GM18505 (cell line): ENCODE data around the gene GCA.

Experiments
- ATAC-seq: cut with Tn5 transposase; IDR thresholded peaks from one replicate; pipeline ENCODE4 v1.9.1; 2021; ENCODE audit not compliant: unreplicated experiment
- POLR2A ChIP-seq: IDR thresholded peaks from 4 replicates; pipeline ENCODE4 v1.6.1; 2011; ENCODE audit warnings: borderline replicate concordance; ENCODE audit not compliant: insufficient read depth, insufficient read length; ENCODE audit errors: extremely low read depth

Gene GCA, protein sequence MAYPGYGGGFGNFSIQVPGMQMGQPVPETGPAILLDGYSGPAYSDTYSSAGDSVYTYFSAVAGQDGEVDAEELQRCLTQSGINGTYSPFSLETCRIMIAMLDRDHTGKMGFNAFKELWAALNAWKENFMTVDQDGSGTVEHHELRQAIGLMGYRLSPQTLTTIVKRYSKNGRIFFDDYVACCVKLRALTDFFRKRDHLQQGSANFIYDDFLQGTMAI

DNA sequence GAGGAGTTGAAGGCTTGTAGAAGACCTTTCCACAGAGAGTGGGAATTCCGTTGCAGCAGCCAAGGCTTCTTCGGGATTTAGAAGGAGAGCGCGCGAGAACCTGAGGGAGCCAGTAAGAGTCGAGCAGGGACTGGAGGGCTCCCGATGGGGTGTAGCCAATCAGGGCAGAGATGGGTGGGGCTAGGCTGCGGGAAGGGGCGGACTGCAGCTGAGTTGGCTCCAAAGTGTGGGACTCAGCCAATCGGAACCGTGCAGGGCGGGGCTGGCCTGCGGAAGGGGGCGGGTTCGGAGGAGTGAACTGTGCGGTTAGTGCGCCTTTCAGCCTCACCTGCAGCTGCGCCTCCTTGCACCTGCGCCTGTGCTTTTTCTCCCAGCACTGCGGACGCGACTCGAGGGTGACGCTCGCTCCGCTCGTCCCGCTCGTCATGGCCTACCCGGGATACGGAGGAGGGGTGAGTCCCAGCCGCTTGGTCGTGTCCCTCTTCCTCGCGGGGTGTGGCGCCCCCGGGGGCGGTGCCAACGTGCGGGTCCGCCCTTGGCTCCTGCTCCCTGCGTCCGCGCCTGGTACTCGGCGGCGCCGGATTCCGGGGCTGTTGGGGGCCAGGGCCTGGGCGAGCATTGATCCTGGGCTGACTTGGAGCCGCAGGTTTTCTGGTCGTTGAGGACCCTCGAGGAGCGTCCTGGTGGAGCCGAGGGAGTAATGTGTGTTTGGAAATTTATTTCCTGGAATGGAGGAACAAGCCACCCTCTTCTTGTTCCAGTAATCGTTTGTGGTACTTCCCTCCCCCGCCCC is at the start of gene GCA:
Gene GCA (plus strand): TSS at position 309 of the 793 bp plus-strand sequence. CDS start 117 bp downstream, at position 426.
- TF ChIP-seq POLR2A = peak; percentile 69
- ATAC-seq = peak; percentile 99

DNA sequence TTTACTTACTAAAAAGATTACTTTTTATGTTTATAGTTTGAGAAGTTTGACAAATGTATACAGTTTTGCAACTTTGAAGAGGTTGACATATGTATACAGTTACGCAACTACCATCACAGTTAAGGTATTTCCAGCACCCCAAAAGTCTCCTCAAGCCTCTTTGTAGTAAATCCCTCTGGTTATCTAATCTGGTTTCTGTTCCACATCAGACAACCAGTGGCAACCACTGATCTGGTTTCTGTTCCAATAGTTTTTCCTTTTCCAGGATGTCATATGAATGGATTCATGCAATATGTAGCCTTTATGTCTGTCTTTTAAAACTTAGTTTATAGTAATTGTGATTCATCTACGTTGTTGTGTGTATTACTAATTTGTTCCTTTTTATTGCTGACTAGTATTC is 48.9 kb upstream of the GCA start:
- ATAC-seq = no peak
- TF ChIP-seq POLR2A = no peak

DNA sequence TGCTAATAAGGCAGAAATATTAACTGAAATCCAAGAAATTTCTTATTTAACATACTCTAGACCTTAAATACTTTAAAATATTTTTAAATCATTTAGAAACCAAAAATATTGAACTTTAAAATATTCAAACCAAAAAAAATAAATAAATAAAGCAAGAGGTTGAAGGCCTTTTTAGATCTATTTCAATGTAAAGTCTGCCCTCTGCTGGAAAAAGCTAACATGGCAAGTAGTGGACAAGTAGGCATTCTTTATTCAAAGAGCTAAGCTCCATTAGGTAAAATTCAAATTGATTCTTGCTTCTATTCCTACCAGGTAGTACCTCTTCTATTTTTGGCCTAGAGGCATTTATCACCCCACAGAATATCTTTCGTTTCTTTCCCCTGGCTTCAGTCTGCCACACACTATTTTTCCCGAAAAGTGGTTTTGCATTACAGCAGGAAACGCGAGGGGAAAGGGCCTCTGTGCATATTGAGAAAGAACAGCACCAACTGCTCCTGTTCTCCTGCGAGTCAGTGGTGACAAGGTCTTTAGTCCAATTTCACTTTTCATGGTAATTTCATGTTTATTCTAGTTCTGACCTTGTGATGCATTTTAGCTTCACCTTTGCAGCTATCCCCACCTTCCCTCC is 45.9 kb upstream of the GCA start:
- TF ChIP-seq POLR2A = no peak
- peak; percentile 52 for ATAC-seq

DNA sequence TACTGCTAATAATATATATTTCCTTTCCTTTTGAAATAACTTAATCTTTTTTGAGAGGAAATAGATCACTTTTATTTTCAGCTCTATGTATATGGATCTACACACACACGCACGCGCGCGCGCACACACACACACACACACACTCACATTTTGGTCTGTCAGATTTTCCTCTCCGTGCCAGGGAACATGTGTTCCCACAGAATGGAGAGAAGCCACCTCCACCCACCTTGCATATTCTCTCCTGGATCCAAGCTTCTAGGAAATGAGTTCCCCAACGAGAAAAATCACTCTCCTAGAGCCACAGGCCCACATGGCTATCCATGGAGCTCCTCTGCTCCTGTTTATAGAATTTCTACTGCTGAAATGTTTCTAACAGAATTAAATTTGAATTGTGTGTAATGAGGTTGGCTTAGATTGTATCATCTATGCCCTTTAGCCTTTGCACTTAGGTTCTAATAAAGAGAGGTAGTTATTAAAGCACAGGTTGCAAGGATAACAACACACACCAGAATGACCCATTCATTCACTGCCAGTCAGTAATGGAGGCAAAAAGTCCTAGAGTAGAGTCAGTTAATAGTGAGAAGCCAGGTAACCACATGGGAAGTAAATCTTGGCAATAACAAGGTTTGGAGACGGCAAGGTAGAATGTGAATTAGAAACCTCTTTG is 45.1 kb upstream of the GCA start:
- no peak for TF ChIP-seq POLR2A
- ATAC-seq = no peak

DNA sequence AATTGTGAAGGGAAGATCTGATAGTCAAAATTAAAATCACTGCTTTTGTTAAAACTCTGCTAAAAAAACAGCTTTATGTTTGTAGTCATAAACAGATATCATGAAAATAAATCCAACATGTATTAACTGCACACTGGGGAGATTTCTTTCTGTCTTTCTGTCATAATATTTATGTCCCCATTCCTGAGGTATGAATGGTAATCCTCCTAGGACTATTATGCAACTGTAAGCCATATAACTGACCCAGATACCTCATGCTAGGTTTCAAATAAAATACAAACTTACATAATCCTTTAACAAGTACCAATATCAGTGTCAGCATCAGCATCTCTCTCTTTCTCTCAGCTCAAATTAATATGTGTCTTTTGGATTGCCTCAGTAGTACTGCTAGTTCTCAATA is 43.7 kb upstream of the GCA start:
- no peak for ATAC-seq
- no peak for TF ChIP-seq POLR2A

DNA sequence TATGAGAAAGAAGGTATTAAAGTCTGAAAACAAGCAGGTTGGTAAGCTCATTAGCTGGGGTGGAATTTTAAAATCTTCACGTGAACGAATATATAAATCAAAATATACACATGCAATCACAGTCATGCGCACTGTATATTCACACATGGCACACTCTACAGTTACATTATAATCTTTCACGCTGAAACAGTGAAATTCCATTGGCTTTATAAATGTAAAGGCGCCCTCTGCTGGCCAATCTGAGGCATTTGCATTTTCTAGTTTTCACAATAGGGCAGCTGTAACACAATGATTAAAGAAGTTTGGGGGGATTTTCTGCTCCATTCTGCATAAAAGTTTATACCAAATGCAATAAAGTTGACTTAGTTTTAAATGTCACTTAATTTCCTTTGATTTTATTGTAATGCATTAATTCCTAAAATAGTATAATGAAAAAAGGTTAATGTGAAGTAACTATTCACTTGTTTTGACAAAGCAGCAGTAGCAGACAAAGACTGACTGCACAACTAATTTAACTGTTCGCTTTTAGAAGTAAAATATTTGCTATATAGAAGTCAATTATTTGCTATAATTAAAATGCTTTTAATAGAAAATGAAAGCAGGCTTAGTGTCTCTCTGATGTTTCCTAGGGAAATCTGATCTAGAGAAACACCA is 42.7 kb upstream of the GCA start:
- no peak for TF ChIP-seq POLR2A
- ATAC-seq = peak; percentile 70

DNA sequence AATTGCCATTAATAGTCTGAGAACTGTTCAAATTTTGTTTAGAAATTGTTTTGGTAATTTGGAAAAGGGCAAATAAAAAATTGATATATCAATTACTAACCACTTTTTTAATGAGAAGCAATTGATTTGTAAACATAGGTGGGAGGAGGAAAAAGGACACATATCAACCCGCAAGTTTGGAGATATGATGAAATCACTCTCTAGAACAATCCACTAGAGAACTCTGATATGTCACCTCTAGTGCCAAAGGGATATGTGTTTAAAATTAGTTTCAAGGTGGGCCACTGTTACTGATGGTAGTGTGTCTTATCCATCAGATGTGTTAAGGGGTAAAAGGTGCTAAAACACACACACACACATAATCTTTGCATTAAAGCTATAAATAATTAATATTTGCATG is 42.1 kb upstream of the GCA start:
- TF ChIP-seq POLR2A = no peak

DNA sequence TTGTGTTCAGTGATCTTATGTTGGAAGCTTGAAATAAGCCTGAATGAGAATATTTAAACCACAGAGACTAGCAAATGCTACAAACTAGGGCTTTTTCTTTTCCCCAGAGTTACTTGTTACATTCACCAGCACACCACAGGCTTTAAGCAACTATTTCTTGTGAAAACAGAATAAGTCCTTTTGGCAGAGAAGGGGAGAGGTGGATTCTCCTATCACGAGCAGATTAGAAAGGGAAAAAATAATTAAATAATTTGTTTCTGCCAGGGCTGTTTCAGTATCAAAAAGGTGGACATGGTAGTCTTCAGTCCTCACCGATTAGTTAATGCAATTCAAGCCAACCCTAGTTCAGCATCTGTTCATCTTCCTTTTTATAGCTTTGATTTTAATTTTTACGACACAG is 38.0 kb upstream of the GCA start:
- TF ChIP-seq POLR2A = no peak
- ATAC-seq = no peak

More for the DNA sequence above, 42.1 kb upstream of the GCA start:
- ATAC-seq = no peak

DNA sequence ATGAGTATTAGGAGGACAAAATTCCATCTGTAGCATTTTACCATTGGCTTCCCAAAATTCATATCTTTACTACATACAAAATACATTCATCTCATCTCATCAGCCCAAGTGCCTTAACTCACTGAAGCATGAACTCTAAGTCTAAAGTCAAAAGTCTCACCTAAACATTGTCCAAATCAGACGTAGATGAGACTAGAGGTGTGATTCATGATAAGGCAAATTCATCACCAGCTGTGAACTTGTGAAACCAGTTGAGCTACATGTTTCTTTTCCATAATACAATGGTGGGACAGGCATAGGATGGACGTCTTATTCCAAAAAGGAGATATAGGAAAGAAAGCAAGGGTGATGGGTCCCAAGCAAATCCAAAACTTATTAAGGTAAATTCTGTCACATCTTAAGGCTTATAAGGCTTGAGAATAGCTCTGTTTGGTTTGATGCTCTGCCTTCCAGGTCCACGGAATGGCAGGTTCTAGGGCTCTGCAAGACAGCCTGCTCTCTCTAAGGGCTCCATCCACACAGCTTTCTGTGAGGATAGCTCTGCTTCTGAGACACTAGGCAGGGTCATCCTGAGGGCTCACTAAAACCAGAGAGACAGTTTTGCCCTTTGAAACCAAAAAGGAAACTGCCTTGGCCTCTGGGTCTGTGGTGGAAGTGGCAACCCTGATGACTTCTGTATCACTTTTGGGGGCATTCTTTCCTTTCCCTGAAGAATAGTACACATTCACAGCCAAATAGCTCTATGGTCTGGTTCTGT is 35.0 kb upstream of the GCA start:
- TF ChIP-seq POLR2A = no peak
- peak; percentile 57 for ATAC-seq

DNA sequence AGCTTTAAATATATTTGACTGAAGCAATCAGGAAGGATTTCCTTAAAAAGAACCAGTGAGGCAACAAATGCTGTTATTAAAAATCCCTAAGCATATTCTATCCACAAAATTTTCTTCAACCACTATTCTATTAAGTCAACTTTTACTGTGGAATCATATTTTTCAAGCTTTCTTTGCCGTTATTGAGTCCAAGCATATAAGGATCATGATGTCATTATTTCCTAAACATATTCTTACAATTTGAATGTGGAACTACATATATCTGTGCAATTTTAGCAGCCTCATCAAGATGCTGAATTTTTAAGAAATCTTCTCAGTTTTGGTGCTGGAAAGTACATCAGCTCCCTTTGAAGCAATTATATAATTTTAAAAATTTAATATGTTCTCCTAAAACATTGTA is 31.1 kb upstream of the GCA start:
- no peak for TF ChIP-seq POLR2A
- no peak for ATAC-seq

DNA sequence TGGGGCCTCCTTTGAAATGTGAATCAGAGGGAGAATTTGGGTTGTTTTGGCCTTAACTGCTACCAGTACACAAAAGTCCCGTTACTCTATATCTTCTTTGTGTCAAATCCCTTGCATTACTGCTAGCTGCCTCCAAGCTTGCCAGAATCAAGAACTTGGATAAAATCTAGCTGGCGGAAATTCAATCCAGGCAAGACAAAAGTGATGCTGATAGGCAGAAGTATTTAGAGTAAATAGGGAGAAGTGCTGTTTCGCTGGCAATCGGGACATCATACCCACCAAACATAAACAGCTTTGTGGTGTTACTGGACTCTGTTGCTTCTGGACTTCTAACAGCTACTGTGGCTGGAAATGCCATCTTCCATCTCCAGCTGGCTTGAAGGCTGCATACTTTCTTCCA is 28.0 kb upstream of the GCA start:
- TF ChIP-seq POLR2A = no peak
- no peak for ATAC-seq

DNA sequence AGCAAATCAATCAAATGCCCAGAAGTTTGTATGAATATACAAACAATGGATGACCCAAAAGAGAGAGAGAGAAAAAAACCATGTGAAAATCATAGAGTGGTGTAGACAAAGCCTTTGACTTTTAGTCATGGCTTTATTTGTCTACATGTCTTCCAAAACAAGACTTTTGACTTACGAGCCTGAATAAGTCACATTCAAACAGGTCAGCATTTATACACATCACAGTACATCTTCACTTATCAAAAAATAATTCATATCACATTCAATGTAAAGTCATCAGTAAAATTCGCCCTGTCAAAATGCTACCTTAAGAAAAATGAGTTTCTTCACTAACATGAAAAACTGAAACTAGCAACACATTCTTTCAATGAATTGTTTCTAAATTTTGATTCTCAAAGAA is 27.3 kb upstream of the GCA start:
- ATAC-seq = no peak
- no peak for TF ChIP-seq POLR2A
